Gastroesophageal sphincter (tissue), 3 donors: Measurements from ENCODE around the gene ORM2.

Experiments
- POLR2A ChIP-seq, 2 donors: fragments of 450-650 bp; IDR thresholded peaks; one replicate each; pipeline ENCODE4 v1.6.1; 2017; ENCODE audit warnings: antibody characterized with exemption in 2 of 2, mild to moderate bottlenecking in 2 of 2, moderate library complexity in 1 of 2
- POLR2AphosphoS5 ChIP-seq: sonication (generic); formaldehyde crosslinking; IDR thresholded peaks from one replicate; pipeline ENCODE4 v1.6.1; 2017; ENCODE audit warnings: antibody characterized with exemption
- TF ChIP-seq, protein P1 (sequence below), 4 experiments: fragments of 200-600 bp in 2 of 4; fragments of 450-650 bp in 2 of 4; sonication (generic) in 1 of 4; IDR thresholded peaks; one replicate each; pipeline ENCODE4 v1.5.1; 2017 to 2019; ENCODE audit warnings: antibody characterized with exemption in 4 of 4, mild to moderate bottlenecking in 2 of 4, moderate library complexity in 2 of 4

- TF ChIP-seq POLR2A (IDR thresholded peaks at IDR 0.05): no peak
- TF ChIP-seq, protein P1, sequence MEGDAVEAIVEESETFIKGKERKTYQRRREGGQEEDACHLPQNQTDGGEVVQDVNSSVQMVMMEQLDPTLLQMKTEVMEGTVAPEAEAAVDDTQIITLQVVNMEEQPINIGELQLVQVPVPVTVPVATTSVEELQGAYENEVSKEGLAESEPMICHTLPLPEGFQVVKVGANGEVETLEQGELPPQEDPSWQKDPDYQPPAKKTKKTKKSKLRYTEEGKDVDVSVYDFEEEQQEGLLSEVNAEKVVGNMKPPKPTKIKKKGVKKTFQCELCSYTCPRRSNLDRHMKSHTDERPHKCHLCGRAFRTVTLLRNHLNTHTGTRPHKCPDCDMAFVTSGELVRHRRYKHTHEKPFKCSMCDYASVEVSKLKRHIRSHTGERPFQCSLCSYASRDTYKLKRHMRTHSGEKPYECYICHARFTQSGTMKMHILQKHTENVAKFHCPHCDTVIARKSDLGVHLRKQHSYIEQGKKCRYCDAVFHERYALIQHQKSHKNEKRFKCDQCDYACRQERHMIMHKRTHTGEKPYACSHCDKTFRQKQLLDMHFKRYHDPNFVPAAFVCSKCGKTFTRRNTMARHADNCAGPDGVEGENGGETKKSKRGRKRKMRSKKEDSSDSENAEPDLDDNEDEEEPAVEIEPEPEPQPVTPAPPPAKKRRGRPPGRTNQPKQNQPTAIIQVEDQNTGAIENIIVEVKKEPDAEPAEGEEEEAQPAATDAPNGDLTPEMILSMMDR (IDR thresholded peaks at IDR 0.05): no peak
- TF ChIP-seq POLR2AphosphoS5: no peak
Measured at GRCh38 chr9:114346146-114346545, 16.5 kb downstream of the ORM2 start.
